ACC112 (cell line): Measurements from ENCODE around the gene JPH3.
"Not testable (repeated sequence)": the region's sequence is repeated elsewhere in the genome, so short reads cannot be mapped to it uniquely, and the experiment has no call there.

Experiments used
- H2AFZ ChIP-seq: fragments of 200-600 bp; sonication (generic); one replicate; pipeline ENCODE4 v1.6.0; 2017; ENCODE audit warnings: antibody characterized with exemption, low read length; ENCODE audit not compliant: unreplicated experiment
- H3K27ac ChIP-seq: fragments of 200-600 bp; sonication (generic); 2 replicates; pipeline ENCODE4 v1.5.1; 2014; ENCODE audit warnings: low read depth, mild to moderate bottlenecking, antibody characterized with exemption, low read length, moderate library complexity
- H3K27me3 ChIP-seq: fragments of 200-600 bp; sonication (generic); 2 replicates; pipeline ENCODE4 v1.6.1; 2014; ENCODE audit warnings: mild to moderate bottlenecking, antibody characterized with exemption, low read length, moderate library complexity, mixed read lengths; ENCODE audit not compliant: insufficient read depth
- H3K36me3 ChIP-seq: fragments of 200-600 bp; sonication (generic); 2 replicates; pipeline ENCODE4 v1.6.1; 2016; ENCODE audit warnings: mild to moderate bottlenecking, antibody characterized with exemption, low read length, moderate library complexity, mixed read lengths; ENCODE audit not compliant: insufficient read depth
- H3K4me1 ChIP-seq: fragments of 200-600 bp; sonication (generic); one replicate; pipeline ENCODE4 v1.6.1; 2016; ENCODE audit warnings: low read length, mixed read lengths; ENCODE audit not compliant: insufficient read depth, unreplicated experiment, control insufficient read depth
- H3K4me3 ChIP-seq: fragments of 200-600 bp; sonication (generic); 2 replicates; pipeline ENCODE4 v1.5.1; 2014; ENCODE audit warnings: mild to moderate bottlenecking, low read depth, low read length
- H3K79me2 ChIP-seq: fragments of 200-600 bp; sonication (generic); one replicate; pipeline ENCODE4 v1.6.0; 2016; ENCODE audit warnings: low read length; ENCODE audit not compliant: control insufficient read depth, unreplicated experiment, insufficient read depth

Gene JPH3

DNA sequence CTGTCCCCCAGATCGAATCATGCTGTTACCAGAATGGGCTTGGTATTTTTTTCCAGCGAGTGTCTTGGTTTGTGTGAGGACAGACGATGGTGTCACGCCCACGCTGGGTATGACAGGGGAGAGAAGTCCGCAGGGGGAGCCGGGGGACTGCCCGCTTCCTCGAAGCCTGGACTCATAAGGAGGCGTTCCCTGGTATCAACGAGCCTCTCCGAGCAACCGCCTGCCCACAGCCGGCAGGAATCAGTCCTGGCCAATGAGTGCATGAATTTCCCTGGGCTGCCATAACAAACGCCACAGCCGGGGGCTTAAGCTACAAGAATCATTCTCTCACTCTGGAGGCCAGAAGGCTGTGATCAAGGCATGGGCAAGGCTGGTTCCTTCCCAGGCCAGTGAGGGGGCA is 26.1 kb upstream of the JPH3 start:
- Histone ChIP-seq H3K4me1 (peaks cover 8% of the 10 kb centered on the region), H3K4me3 (no peak overlapping the region), H2AFZ (no peak overlapping the region), H3K27me3 (no peaks in the 10 kb centered on the region), H3K27ac (no peak overlapping the region), H3K79me2 (no peaks in the 10 kb centered on the region), H3K36me3 (no peaks in the 10 kb centered on the region)

DNA sequence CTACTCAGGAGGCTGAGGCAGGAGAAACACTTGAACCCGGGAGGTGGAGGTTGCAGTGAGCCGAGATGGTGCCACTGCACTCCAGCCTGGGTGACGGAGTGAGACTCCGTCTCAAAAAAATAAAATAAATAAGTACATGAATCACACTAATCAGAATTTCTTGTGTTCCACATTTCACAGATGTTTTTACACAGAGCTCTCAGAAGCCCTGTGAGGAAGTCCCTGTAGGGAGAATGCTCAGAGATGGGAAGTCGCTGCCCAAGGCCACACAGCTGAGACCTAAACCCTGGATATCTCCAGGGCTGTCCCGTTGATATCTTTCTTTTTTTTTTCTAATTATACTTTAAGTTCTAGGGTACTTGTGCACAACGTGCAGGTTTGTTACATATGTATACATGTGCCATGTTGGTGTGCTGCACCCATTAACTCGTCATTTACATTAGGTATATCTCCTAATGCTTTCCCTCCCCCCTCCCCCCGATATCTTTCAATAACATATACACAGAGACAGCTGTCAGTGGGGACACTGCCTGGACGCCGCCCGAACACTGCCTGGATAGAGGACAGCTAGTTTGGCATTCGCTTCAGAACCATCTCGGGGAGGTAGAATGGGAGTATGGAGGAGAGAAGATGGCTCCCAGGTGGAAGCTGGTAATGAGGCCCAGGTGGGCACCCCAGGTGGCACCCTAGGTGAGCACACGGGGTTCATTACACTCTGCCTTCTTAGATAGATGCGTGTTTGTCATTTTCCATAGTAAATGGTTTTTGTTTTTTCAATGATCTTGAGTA is 24.0 kb upstream of the JPH3 start:
- not testable (repeated sequence) for H3K27me3 ChIP-seq, H2AFZ ChIP-seq, H3K4me3 ChIP-seq, H3K27ac ChIP-seq, H3K79me2 ChIP-seq, H3K36me3 ChIP-seq
- H3K4me1 ChIP-seq = peaks cover 27% of the 10 kb centered on the region

DNA sequence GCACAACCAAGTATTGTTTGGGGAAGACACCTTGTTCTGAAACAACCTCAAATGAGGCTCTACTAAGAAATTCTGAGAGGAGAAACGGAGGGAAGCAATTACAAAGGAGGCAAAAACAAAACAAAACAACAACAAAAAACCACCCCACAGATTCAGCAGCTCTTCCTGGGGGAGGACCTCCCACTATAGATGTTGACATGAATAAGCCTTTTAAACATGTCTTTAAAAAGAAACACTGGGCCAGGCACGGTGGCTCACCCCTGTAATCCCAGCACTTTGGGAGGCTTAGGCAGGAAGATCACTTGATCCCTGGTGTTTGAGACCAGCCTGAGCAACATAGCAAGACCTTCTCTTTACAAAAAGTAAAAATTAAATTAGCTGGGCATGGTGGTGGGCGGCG is 22.6 kb upstream of the JPH3 start:
- no peaks in the 10 kb centered on the region for H3K79me2 ChIP-seq
- peaks cover 40% of the 10 kb centered on the region for H3K4me1 ChIP-seq
- H3K4me3 ChIP-seq = no peak overlapping the region
- H3K27ac ChIP-seq = no peak overlapping the region
- H3K27me3 ChIP-seq = no peaks in the 10 kb centered on the region
- no peaks in the 10 kb centered on the region for H3K36me3 ChIP-seq
- H2AFZ ChIP-seq = no peak overlapping the region

DNA sequence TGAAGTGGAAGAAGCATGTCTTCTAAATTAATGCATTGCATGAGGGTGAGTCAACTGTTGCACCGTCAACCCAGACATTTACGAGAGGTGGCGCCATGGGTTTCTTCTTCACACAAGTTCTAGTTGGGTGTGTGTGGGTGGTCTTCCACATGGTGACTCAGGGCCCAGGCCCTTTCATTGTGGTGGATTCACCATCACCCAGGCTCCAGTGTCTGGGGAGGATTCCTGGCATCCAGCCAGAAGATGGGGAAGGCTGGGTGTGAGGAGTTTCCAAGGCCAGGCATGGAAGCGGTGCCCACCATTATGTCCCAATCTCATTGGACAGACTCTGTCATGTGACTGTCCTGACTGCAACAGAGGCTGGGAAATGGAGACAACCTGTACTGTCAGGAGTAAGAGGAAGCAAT is 21.4 kb upstream of the JPH3 start:
- no peak overlapping the region for H3K4me3 ChIP-seq
- peak overlapping the region; percentile 98 for H3K27ac ChIP-seq
- H3K79me2 ChIP-seq = no peaks in the 10 kb centered on the region
- peaks cover 40% of the 10 kb centered on the region for H3K4me1 ChIP-seq
- H3K27me3 ChIP-seq = no peaks in the 10 kb centered on the region
- H2AFZ ChIP-seq = no peak overlapping the region
- no peaks in the 10 kb centered on the region for H3K36me3 ChIP-seq

DNA sequence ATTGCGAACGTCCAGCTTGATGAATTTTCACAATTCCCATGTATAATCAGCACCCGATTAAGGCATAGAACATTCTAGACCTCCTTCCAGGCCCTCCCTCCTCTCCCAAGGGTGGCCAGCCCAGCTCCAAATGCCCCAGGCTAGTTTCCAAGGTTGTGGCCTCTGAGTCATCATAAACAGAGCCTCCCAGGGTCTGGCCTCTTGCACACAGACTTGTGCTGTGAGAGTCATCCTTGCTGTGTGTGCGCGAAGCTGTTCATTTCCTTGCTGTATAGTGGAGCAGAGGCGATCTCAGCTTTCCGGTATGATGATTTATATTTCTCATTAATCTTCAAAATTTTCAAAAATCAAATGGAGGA is 20.5 kb upstream of the JPH3 start:
- Histone ChIP-seq H3K79me2 (no peaks in the 10 kb centered on the region), H3K27me3 (no peaks in the 10 kb centered on the region), H3K4me3 (peak overlapping the region; percentile 61), H3K36me3 (no peaks in the 10 kb centered on the region), H2AFZ (peak overlapping the region; percentile 43), H3K27ac (peak overlapping the region; percentile 98), H3K4me1 (peaks cover 40% of the 10 kb centered on the region)

DNA sequence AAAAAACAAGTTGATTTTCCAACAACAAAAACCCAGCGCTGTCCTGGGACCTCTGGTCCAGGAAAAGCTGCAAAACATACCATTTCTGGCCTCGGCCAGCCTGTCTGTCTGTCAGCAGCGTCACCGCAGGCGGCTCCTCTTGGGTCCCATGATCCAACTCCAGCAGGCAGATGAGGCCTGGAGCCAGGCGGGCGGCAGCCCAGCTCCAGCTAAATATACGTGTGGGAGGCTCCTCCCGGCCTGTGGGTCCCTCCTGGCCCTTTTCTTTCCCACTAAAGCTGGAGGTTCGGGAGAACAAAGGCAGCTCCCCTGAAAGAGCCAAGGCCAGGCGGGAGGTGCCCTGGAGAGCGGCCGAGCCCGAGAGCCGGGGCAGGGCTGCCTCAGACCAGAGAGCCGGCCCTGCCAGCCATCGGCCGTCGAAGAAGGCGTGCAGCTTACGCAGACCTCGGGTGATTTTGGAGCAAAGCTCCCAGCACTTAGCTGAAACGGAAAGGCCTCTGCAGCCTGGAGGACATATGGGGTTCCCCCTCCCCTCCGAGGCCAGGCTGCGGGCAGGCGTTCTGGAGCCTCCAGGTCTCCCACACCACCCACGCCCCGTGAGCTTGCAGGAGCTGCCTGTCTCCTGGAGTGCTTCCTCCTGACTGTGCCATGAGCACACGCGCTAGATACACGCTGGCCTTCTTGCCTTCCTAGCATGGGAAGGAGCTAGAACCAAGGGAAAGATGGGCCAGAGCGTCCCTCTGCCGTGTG is 19.9 kb upstream of the JPH3 start:
- peaks cover 40% of the 10 kb centered on the region for H3K4me1 ChIP-seq
- no peaks in the 10 kb centered on the region for H3K36me3 ChIP-seq
- peak overlapping the region; percentile 61 for H3K4me3 ChIP-seq
- no peaks in the 10 kb centered on the region for H3K79me2 ChIP-seq
- peak overlapping the region; percentile 98 for H3K27ac ChIP-seq
- H3K27me3 ChIP-seq = no peaks in the 10 kb centered on the region
- peak overlapping the region; percentile 43 for H2AFZ ChIP-seq

DNA sequence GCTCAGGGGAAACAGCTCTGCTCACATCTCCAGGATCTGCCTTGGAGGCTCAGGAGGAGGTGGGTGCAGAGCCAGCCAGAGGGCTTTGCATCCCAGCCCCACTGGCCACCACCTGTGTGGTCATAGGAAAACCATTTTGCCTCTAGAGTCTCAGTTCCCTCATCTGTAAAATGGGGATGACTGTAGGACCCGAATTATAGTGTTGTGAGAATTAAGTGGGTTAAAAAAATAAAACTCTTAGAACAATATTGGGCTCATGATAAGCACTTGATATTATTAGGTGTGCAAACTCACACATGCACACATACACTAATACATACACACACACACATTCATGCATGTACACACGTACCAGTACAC is 19.4 kb upstream of the JPH3 start:
- H3K79me2 ChIP-seq = no peaks in the 10 kb centered on the region
- no peaks in the 10 kb centered on the region for H3K36me3 ChIP-seq
- no peak overlapping the region for H2AFZ ChIP-seq
- no peaks in the 10 kb centered on the region for H3K27me3 ChIP-seq
- H3K4me3 ChIP-seq = peak overlapping the region; percentile 61
- peaks cover 40% of the 10 kb centered on the region for H3K4me1 ChIP-seq
- peak overlapping the region; percentile 98 for H3K27ac ChIP-seq

DNA sequence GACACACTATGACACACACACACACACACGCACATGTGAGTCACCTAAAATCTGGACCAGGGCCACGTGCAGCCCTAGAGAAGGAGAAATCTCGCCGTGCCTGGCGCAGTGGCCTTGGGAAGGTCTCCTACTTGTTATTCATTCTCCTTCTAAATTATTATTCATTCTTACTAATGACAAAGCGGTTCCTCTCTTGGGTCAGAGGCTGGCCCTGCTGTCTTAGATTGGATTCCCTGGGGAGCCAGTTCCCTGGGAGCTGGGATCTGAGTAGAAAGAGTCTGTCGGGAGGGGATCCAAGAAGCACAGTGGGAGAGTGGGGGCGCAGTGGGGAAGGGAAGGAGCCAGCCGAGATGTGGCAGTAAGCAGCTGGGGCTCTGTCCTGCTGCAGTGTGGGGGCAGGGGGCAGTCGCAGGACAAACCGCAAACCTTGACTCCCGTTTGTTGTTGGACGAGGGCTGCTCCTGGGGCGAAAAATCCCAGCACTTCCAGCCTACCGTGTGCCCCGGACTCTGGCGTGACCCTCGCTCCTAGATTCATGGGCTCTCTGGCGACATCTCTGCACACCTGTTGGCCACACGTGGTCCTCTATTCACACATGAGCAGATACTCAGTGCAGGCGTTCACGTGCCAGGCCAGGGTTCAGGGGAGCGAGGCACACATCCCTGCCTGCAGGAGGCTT is 18.7 kb upstream of the JPH3 start:
- H3K27ac ChIP-seq = peak overlapping the region; percentile 98
- no peaks in the 10 kb centered on the region for H3K36me3 ChIP-seq
- no peak overlapping the region for H2AFZ ChIP-seq
- H3K4me3 ChIP-seq = no peak overlapping the region
- no peaks in the 10 kb centered on the region for H3K27me3 ChIP-seq
- peaks cover 40% of the 10 kb centered on the region for H3K4me1 ChIP-seq
- H3K79me2 ChIP-seq = no peaks in the 10 kb centered on the region

DNA sequence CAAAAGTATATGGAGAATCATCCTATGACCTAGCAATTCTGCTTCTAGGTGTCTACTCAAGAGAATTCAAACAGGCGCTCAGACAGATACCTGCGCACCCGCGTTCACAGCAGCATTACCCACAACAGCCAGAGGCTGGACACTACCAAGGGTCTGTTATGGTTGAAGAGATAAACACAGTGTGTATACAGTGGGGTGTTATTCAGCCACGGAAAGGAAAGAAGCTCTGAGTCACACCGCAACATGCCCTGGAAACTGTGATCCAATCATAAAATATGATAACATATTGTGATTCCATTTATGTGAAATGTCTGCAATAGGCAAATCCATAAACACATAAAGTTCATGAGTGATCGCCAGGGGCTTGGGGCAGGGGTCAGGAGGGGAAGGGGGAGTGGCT is 18.0 kb upstream of the JPH3 start:
- Histone ChIP-seq H3K79me2 (no peaks in the 10 kb centered on the region), H3K27me3 (no peaks in the 10 kb centered on the region), H3K4me1 (peaks cover 40% of the 10 kb centered on the region), H3K4me3 (no peak overlapping the region), H2AFZ (no peak overlapping the region), H3K36me3 (no peaks in the 10 kb centered on the region), H3K27ac (peak overlapping the region; percentile 98)

DNA sequence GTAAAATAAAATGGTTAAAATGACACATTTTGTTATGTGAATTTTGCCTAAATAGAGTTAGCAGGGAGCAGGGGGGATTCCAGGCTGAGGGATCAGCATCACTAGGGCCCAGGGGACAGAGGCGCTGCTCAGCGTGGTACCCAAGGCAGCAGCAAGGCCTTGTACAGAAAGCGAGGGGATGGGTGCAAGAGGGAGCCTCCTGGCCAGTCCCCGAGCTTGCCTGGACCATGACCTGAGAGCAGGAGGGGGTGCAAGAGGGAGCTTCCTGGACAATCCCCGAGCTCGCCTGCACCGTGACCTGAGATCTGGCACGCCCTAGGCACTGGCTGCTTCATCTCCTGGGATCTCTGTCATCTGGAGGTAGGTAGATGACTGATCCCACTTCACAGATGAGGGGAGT is 17.3 kb upstream of the JPH3 start:
- H3K27ac ChIP-seq = no peak overlapping the region
- no peaks in the 10 kb centered on the region for H3K36me3 ChIP-seq
- H2AFZ ChIP-seq = no peak overlapping the region
- H3K4me3 ChIP-seq = no peak overlapping the region
- peaks cover 40% of the 10 kb centered on the region for H3K4me1 ChIP-seq
- no peaks in the 10 kb centered on the region for H3K79me2 ChIP-seq
- peaks cover 3% of the 10 kb centered on the region for H3K27me3 ChIP-seq
